GM12865 (cell line): ENCODE measurements around the gene SCN9A.

Experiments
- DNase-seq: peaks from one replicate; pipeline ENCODE4 v3.0.0; 2010; ENCODE audit warnings: low read depth
- H3K4me3 ChIP-seq: 2 replicates; pipeline ENCODE4 v1.5.1; 2011; ENCODE audit warnings: mild to moderate bottlenecking, low read depth, low read length, control low read depth
- TF ChIP-seq, protein P1 (sequence below): IDR thresholded peaks from 2 replicates; pipeline ENCODE4 v1.5.1; 2011; ENCODE audit warnings: low read length, control low read depth, low read depth, inconsistent platforms; ENCODE audit not compliant: insufficient read depth; ENCODE audit errors: missing control alignments

SCN9A gene

DNA sequence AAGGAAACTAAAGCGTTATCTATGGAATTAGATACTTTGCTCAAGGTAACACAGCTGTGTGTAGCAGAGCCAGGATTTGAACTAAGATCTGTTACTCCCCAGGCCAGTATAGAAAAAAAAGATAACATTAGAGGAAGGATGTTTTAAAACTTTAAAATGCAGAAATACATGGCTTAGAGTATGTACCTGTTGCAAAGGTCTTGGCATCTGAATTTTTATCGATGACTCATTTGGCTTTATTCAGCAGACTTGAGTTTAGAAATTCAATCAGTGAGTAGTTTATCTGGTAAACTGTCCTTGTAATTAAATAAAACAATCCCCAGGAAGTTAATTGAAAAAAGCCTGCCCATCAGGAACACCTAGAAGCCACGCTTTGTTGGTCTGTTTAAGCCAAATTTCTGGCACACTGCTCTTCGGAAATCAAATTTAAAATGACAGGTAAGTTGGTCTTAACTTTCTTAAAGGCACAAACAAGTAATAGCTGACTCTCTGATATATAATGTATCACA, 36.9 kb downstream of the SCN9A start:
- TF ChIP-seq, protein P1, sequence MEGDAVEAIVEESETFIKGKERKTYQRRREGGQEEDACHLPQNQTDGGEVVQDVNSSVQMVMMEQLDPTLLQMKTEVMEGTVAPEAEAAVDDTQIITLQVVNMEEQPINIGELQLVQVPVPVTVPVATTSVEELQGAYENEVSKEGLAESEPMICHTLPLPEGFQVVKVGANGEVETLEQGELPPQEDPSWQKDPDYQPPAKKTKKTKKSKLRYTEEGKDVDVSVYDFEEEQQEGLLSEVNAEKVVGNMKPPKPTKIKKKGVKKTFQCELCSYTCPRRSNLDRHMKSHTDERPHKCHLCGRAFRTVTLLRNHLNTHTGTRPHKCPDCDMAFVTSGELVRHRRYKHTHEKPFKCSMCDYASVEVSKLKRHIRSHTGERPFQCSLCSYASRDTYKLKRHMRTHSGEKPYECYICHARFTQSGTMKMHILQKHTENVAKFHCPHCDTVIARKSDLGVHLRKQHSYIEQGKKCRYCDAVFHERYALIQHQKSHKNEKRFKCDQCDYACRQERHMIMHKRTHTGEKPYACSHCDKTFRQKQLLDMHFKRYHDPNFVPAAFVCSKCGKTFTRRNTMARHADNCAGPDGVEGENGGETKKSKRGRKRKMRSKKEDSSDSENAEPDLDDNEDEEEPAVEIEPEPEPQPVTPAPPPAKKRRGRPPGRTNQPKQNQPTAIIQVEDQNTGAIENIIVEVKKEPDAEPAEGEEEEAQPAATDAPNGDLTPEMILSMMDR, result no peak
- no peak for DNase-seq

DNA sequence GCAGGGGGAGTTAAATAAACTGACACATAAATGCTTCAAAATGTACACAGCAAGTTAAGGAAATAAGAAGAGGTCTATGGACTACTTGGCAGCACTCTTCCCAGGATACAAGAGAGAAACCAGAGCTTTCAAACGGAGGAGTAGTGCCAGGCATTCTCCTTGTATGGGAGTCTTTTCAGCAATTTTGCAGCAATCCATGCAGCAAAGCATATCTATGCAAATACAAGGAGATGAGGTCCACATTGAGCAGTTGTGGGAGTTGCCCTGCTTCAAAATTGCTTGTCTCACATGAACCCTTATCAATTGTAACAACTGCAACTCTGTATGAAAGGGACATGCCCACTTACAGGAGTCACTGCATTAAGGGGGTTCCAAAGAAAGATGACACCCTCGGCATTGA, 37.8 kb downstream of the SCN9A start:
- no peak overlapping the region for H3K4me3 ChIP-seq
- no peak for DNase-seq
- TF ChIP-seq, protein P1, result no peak

More for the DNA sequence above, 36.9 kb downstream of the SCN9A start:
- H3K4me3 ChIP-seq, result no peak overlapping the region

DNA sequence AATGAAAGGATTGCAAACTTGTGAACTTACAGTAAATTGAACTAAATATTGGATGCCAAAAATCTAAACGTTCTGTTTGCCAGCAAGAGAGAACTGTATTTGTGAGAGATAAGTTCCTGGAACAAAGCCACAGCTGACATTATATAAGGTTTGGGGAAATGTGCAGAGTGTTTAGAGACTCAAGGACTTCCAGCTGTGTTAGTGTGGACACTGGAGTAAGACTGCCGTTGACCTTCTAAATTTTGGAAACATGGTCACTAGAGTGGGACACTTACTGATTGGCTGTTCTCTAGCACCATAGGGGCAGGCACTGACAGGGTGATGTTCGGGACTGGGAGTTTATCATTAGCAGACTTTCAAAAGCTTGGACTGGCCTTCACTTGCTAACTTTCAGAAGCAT, 40.5 kb downstream of the SCN9A start:
- DNase-seq, result no peak
- H3K4me3 ChIP-seq, result no peak overlapping the region
- TF ChIP-seq, protein P1, result no peak

DNA sequence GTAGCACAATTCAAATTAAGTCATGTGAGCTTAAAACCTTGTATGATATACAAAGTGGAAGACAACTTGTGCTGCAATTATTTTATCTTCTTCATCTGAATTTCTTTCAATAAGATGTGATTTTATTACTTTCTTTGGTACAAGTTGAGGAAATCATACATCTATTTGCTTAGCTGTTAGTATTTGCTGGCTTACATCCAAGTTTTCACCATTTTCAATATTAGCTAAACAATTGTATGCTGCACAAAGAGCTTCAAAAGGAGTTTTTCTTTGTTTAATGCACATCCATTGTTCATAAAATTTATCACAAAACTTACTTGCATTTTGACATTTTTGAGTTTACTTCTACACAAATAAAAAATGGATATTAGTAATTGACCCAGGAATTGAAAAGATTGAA, 40.9 kb downstream of the SCN9A start:
- TF ChIP-seq, protein P1, result no peak

DNA sequence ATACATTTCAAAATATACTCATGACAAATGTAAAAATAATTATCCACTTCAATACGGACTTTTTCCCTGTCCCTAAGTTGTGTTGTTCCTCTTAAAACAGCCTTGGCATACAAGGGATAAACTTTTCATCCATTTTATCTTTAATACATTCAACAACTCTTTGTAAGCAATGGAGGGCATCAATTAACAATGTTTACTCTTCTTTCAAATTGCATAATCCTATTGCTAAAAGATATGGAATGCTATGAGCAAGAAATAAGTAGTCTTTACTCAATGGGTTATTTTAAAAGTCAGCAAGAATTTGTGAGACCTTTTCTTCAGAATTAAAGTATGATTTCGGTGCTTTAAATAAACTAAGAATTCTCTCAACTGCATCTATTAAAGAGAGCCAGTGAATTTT, 41.9 kb downstream of the SCN9A start:
- no peak for DNase-seq
- no peak overlapping the region for H3K4me3 ChIP-seq

More for the DNA sequence above, 40.9 kb downstream of the SCN9A start:
- no peak overlapping the region for H3K4me3 ChIP-seq
- DNase-seq, result no peak

DNA sequence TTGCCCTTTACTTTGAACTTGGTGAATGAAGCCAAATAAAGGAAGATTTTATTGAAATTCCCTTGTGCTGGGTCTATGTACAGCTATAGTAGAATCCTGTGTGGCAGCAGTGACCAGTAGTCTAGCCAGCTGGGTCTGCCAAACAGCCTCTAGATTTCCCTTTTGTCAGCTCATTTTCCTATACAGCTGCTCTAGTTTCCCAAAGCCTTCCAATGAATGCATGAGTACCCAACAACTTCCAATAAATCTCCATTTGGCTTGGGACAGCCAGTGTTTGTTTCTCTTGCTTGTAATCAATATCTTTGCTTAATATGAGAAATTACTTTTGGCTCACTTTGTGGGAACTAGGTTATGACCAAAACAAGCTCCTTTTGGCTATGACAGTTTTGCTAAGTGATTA, 43.6 kb downstream of the SCN9A start:
- TF ChIP-seq, protein P1, result no peak
- H3K4me3 ChIP-seq, result no peak overlapping the region
- no peak for DNase-seq

More for the DNA sequence above, 41.9 kb downstream of the SCN9A start:
- TF ChIP-seq, protein P1, result no peak

DNA sequence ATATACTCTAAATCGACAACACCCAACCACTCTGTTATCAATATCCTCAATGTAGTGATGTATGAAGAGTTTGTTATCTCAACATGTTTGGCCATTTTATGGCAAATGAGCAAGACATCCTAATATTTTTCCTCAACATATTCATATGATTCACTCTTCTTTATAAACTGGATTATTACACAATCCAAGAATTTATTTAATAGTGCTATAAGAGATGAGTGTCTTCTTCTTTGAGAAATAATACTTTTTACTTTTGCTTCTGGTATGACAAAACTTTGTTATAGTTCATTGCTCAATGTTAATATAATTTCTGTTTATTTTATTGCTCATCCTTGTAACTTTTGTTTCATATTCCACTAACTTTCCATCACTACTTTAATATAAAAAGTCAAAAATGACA, 44.3 kb downstream of the SCN9A start:
- no peak for DNase-seq
- TF ChIP-seq, protein P1, result no peak
- H3K4me3 ChIP-seq, result no peak overlapping the region
